GM23338 (cell line): ENCODE results near the gene KDM4C. TPM values are rescaled to one million over a fixed set of nuclear protein-coding genes. Genes with fewer than 3 reads are reported as not detected.
A peak's percentile ranks its signal among the peaks of the same experiment; 100 is the strongest.

Source experiments
- ATAC-seq: fragments of 200-7000 bp; cut with Tn5 transposase; 3 replicates; pipeline ENCODE4 v1.9.1; 2020
- DNase-seq: peaks from one replicate; pipeline ENCODE4 v3.0.0-alpha.2; 2015; ENCODE audit warnings: low spot score
- H2AFZ ChIP-seq: fragments of 200-600 bp; sonication (generic); 2 replicates; pipeline ENCODE4 v1.8.0; 2016; ENCODE audit warnings: antibody characterized with exemption, mild to moderate bottlenecking, moderate library complexity
- H3F3A ChIP-seq: fragments of 200-600 bp; sonication (generic); replicated peaks from 2 replicates; pipeline ENCODE4 v1.8.0; 2017; ENCODE audit warnings: antibody characterized with exemption, mixed run types, low read depth
- H3K27ac ChIP-seq: fragments of 200-600 bp; sonication (generic); 2 replicates; pipeline ENCODE4 v1.6.1; 2016; ENCODE audit warnings: low read depth
- H3K27me3 ChIP-seq: fragments of 200-600 bp; sonication (generic); 2 replicates; pipeline ENCODE4 v1.8.0; 2016; ENCODE audit warnings: mild to moderate bottlenecking, mixed run types, moderate library complexity; ENCODE audit not compliant: insufficient read depth
- H3K36me3 ChIP-seq: fragments of 200-600 bp; sonication (generic); 2 replicates; pipeline ENCODE4 v1.8.0; 2016; ENCODE audit warnings: mild to moderate bottlenecking; ENCODE audit not compliant: insufficient read depth
- H3K4me1 ChIP-seq: fragments of 200-600 bp; sonication (generic); 2 replicates; pipeline ENCODE4 v1.8.0; 2016; ENCODE audit warnings: mild to moderate bottlenecking, moderate library complexity; ENCODE audit not compliant: insufficient read depth
- H3K4me2 ChIP-seq: fragments of 200-600 bp; sonication (generic); 2 replicates; pipeline ENCODE4 v1.7.1; 2017; ENCODE audit warnings: mixed run types
- H3K4me3 ChIP-seq: fragments of 200-600 bp; sonication (generic); 2 replicates; pipeline ENCODE4 v1.6.1; 2016; ENCODE audit warnings: mixed run types
- H3K79me2 ChIP-seq: fragments of 200-600 bp; sonication (generic); replicated peaks from 2 replicates; pipeline ENCODE4 v1.8.0; 2017; ENCODE audit warnings: mild to moderate bottlenecking; ENCODE audit not compliant: insufficient read depth
- H3K9me2 ChIP-seq: fragments of 200-600 bp; sonication (generic); 2 replicates; pipeline ENCODE4 v1.8.0; 2017; ENCODE audit not compliant: insufficient read depth
- H4K20me1 ChIP-seq: fragments of 200-600 bp; sonication (generic); replicated peaks from 2 replicates; pipeline ENCODE4 v1.8.0; 2017; ENCODE audit warnings: mild to moderate bottlenecking; ENCODE audit not compliant: insufficient read depth
- H3K27ac Mint-ChIP-seq: 2 replicates; pipeline ENCODE4 v1.8.0; 2020; ENCODE audit warnings: inconsistent platforms, mild to moderate bottlenecking, moderate library complexity, mixed read lengths
- H3K27me3 Mint-ChIP-seq: 3 replicates; pipeline ENCODE4 v1.8.0; 2022; ENCODE audit warnings: low read depth, mild to moderate bottlenecking, moderate library complexity, mixed read lengths, inconsistent platforms; ENCODE audit not compliant: insufficient read depth, poor library complexity
- H3K36me3 Mint-ChIP-seq: 3 replicates; pipeline ENCODE4 v1.8.0; 2021; ENCODE audit warnings: low read depth, mild to moderate bottlenecking, inconsistent platforms, moderate library complexity, mixed read lengths
- H3K4me1 Mint-ChIP-seq: 3 replicates; pipeline ENCODE4 v1.8.0; 2020; ENCODE audit warnings: mild to moderate bottlenecking, inconsistent platforms, mixed read lengths
- H3K4me3 Mint-ChIP-seq: 3 replicates; pipeline ENCODE4 v1.8.0; 2021; ENCODE audit warnings: moderate library complexity, mild to moderate bottlenecking, inconsistent platforms, mixed read lengths
- H3K9me3 Mint-ChIP-seq: 3 replicates; pipeline ENCODE4 v1.8.0; 2020; ENCODE audit warnings: moderate library complexity, mild to moderate bottlenecking, inconsistent platforms, mixed read lengths
- ETS1 ChIP-seq: IDR thresholded peaks from 2 replicates; pipeline ENCODE4 v1.6.1; 2016; ENCODE audit warnings: antibody characterized with exemption
- EZH2 ChIP-seq: fragments of 200-600 bp; sonication (generic); IDR thresholded peaks from one replicate; pipeline ENCODE4 v1.8.0; 2017; ENCODE audit warnings: antibody characterized with exemption, mild to moderate bottlenecking, low read depth; ENCODE audit not compliant: unreplicated experiment
- EZH2phosphoT487 ChIP-seq: fragments of 200-600 bp; sonication (generic); IDR thresholded peaks from one replicate; pipeline ENCODE4 v1.8.1; 2018; ENCODE audit warnings: antibody characterized with exemption; ENCODE audit not compliant: unreplicated experiment
- JUNB ChIP-seq: IDR thresholded peaks from one replicate; pipeline ENCODE4 v1.6.1; 2016; ENCODE audit warnings: antibody characterized with exemption; ENCODE audit not compliant: unreplicated experiment
- NANOG ChIP-seq: IDR thresholded peaks from 2 replicates; pipeline ENCODE4 v1.6.1; 2016; ENCODE audit warnings: antibody characterized with exemption, borderline replicate concordance
- POLR2AphosphoS5 ChIP-seq: IDR thresholded peaks from 2 replicates; pipeline ENCODE4 v1.6.1; 2016; ENCODE audit warnings: antibody characterized with exemption, low read depth
- ZNF114 ChIP-seq: fragments of 250-450 bp; sonication (Bioruptor Pico); IDR thresholded peaks from 2 replicates; pipeline ENCODE4 v1.5.0; 2020; ENCODE audit warnings: mild to moderate bottlenecking, moderate library complexity
- ZNF331 ChIP-seq: fragments of 250-450 bp; sonication (Bioruptor Pico); IDR thresholded peaks from 2 replicates; pipeline ENCODE4 v1.5.0; 2020; ENCODE audit warnings: low read depth, mild to moderate bottlenecking, moderate library complexity
- ZNF462 ChIP-seq: fragments of 250-450 bp; sonication (Bioruptor Pico); IDR thresholded peaks from 2 replicates; pipeline ENCODE4 v1.5.0; 2020; ENCODE audit warnings: mild to moderate bottlenecking, moderate library complexity
- polyA plus RNA-seq: library from polyadenylated mRNA; unstranded; fragments of >200 nt; fragmentation: Nextera tagmentation; extraction: Ambion mirVana; gene quantifications from 2 replicates; pipeline ENCODE4 v1.2.1, GENCODE V29; 2016
- total RNA-seq: library from RNA; depleted of rRNA; stranded (reverse); fragments of >200 nt; shearing (Covaris generic); gene quantifications from 2 replicates; pipeline ENCODE4 v1.2.3, GENCODE V29; 2014

Gene KDM4C
- total and polyA plus RNA-seq, 2 experiments from 2014 or later = 12.0 to 43.8 TPM

- TF ChIP-seq ZNF462 (CRISPR knock-in tag) (no peak), ZNF114 (CRISPR knock-in tag) (no peak)
These were observed 167.3 kb downstream of the KDM4C start (continued) for GRCh38 chr9:6924988-6925563.

- Histone ChIP-seq H2AFZ (no peak overlapping the region), H3K27me3 (no peaks in the 10 kb centered on the region), H3K36me3 (no peaks in the 10 kb centered on the region), H3F3A (no peaks in the 10 kb centered on the region), H3K27ac (peak overlapping the region; percentile 59), H3K4me2 (no peak overlapping the region), H3K79me2 (peaks cover 5% of the 10 kb centered on the region), H4K20me1 (peaks cover 2% of the 10 kb centered on the region), H3K4me3 (no peak overlapping the region), H3K9me2 (0 out of 2 replicates have a peak, but pooled peaks cover 4% of the 10 kb centered on the region), H3K4me1 (0 out of 2 replicates have a peak, but pooled peaks cover 3% of the 10 kb centered on the region)
- ATAC-seq (no peak), DNase-seq (no peak)
- no peaks in the 10 kb centered on the region for H3K9me3 Mint-ChIP-seq
- H3K4me3 Mint-ChIP-seq = no peak overlapping the region
- peaks cover 14% of the 10 kb centered on the region for H3K4me1 Mint-ChIP-seq
- H3K36me3 Mint-ChIP-seq = no peaks in the 10 kb centered on the region
- H3K27me3 Mint-ChIP-seq = no peaks in the 10 kb centered on the region
- H3K27ac Mint-ChIP-seq = no peak overlapping the region
- TF ChIP-seq ZNF331 (CRISPR knock-in tag) = no peak
- TF ChIP-seq EZH2 = no peak
- TF ChIP-seq NANOG = no peak
- TF ChIP-seq JUNB = no peak
- TF ChIP-seq ZNF114 (CRISPR knock-in tag) = no peak
- TF ChIP-seq ZNF462 (CRISPR knock-in tag) = no peak
- TF ChIP-seq EZH2phosphoT487 = no peak
- TF ChIP-seq POLR2AphosphoS5 = no peak
- TF ChIP-seq ETS1 = no peak
These were observed 168.1 kb downstream of the KDM4C start for GRCh38 chr9:6925836-6926235.
